CD4-positive, alpha-beta T cell treated with Interleukin-17A for 4 hours (primary cell): ENCODE results near the gene ARMC9.
"Not testable (repeated sequence)": the region's sequence is repeated elsewhere in the genome, so short reads cannot be mapped to it uniquely, and the experiment has no call there.

Source experiments
- DNase-seq: peaks from one replicate; pipeline ENCODE4 v3.0.0-alpha.2; 2020; ENCODE audit warnings: mixed read lengths

Gene ARMC9

GRCh38 chr2:231184319-231184718, 14.1 kb upstream of the ARMC9 start:
- DNase-seq, result no peak

- no peak for DNase-seq
These were observed 13.2 kb upstream of the ARMC9 start for GRCh38 chr2:231185050-231185725.

- DNase-seq, result no peak
These were observed 12.5 kb upstream of the ARMC9 start for GRCh38 chr2:231185886-231186285.

GRCh38 chr2:231186325-231186724, 12.1 kb upstream of the ARMC9 start:
- no peak for DNase-seq

- DNase-seq, result no peak
These were observed 10.5 kb upstream of the ARMC9 start for GRCh38 chr2:231187736-231188505.

- no peak for DNase-seq
These were observed 9.8 kb upstream of the ARMC9 start for GRCh38 chr2:231188506-231189170.

GRCh38 chr2:231189171-231189530, 9.3 kb upstream of the ARMC9 start:
- DNase-seq, result no peak

GRCh38 chr2:231189571-231190495, 8.6 kb upstream of the ARMC9 start:
- DNase-seq, result no peak

- no peak for DNase-seq
These were observed 7.8 kb upstream of the ARMC9 start for GRCh38 chr2:231190531-231191197.

GRCh38 chr2:231191896-231192872, 6.2 kb upstream of the ARMC9 start:
- DNase-seq, result no peak

GRCh38 chr2:231193216-231193615, 5.2 kb upstream of the ARMC9 start:
- DNase-seq, result no peak

- DNase-seq, result no peak
These were observed 1.8 kb upstream of the ARMC9 start for GRCh38 chr2:231196592-231196991.

- not testable (repeated sequence) for DNase-seq
These were observed 1.2 kb upstream of the ARMC9 start for GRCh38 chr2:231197196-231197595.

GRCh38 chr2:231197706-231198290, 633 bp upstream of the ARMC9 start:
- no peak for DNase-seq

- DNase-seq, result no peak
These were observed 788 bp downstream of the ARMC9 start for GRCh38 chr2:231199219-231199618.

GRCh38 chr2:231200805-231201474, 2.5 kb downstream of the ARMC9 start:
- no peak for DNase-seq

- no peak for DNase-seq
These were observed 3.0 kb downstream of the ARMC9 start for GRCh38 chr2:231201475-231201814.

GRCh38 chr2:231203087-231203486, 4.7 kb downstream of the ARMC9 start:
- no peak for DNase-seq

GRCh38 chr2:231204146-231204545, 5.7 kb downstream of the ARMC9 start:
- DNase-seq, result no peak

- no peak for DNase-seq
These were observed 6.2 kb downstream of the ARMC9 start for GRCh38 chr2:231204581-231204980.
